Measurements from ENCODE around the gene SLC8A2.
"Not testable (repeated sequence)": the region's sequence is repeated elsewhere in the genome, so short reads cannot be mapped to it uniquely, and the experiment has no call there.

SLC8A2 gene

GRCh38 chr19:47386582-47386981, 85.1 kb downstream of the SLC8A2 start:
- H3F3A ChIP-seq (ENCODE audit: insufficient read depth, low read length); DNase-seq; H3K9ac ChIP-seq (ENCODE audit: low read length); H4K20me1 ChIP-seq (ENCODE audit: insufficient read depth, low read length); H2AFZ ChIP-seq (ENCODE audit: low read length); H3K4me3 ChIP-seq (ENCODE audit: low read length); H3K79me2 ChIP-seq (ENCODE audit: low read length); H3K4me2 ChIP-seq (ENCODE audit: low read depth, low read length); H3K4me1 ChIP-seq (ENCODE audit: low read length); H3K27me3 ChIP-seq (replicated peaks; ENCODE audit: insufficient read depth, low read length); H3K9me2 ChIP-seq (replicated peaks; ENCODE audit: insufficient read depth, low read length); H3K9me3 ChIP-seq (replicated peaks; ENCODE audit: insufficient read depth, low read length); H3K27ac ChIP-seq (ENCODE audit: low read length); H3K36me3 ChIP-seq (replicated peaks; ENCODE audit: insufficient read depth, low read length): not testable (repeated sequence)

- H4K20me1 ChIP-seq (ENCODE audit: insufficient read depth, low read length); H3K4me3 ChIP-seq (ENCODE audit: low read length); DNase-seq; H3K79me2 ChIP-seq (ENCODE audit: low read length); H3K4me1 ChIP-seq (ENCODE audit: low read length); H3K36me3 ChIP-seq (replicated peaks; ENCODE audit: insufficient read depth, low read length); H3K9me2 ChIP-seq (replicated peaks; ENCODE audit: insufficient read depth, low read length); H2AFZ ChIP-seq (ENCODE audit: low read length); H3K9ac ChIP-seq (ENCODE audit: low read length); H3K4me2 ChIP-seq (ENCODE audit: low read depth, low read length); H3K9me3 ChIP-seq (replicated peaks; ENCODE audit: insufficient read depth, low read length); H3F3A ChIP-seq (ENCODE audit: insufficient read depth, low read length); H3K27me3 ChIP-seq (replicated peaks; ENCODE audit: insufficient read depth, low read length); H3K27ac ChIP-seq (ENCODE audit: low read length): not testable (repeated sequence)
Observed at GRCh38 chr19:47384533-47384932, 87.2 kb downstream of the SLC8A2 start.

- H3K9ac ChIP-seq (ENCODE audit: low read length); H3K36me3 ChIP-seq (replicated peaks; ENCODE audit: insufficient read depth, low read length); H3K4me1 ChIP-seq (ENCODE audit: low read length); H4K20me1 ChIP-seq (ENCODE audit: insufficient read depth, low read length); H3F3A ChIP-seq (ENCODE audit: insufficient read depth, low read length); H3K4me3 ChIP-seq (ENCODE audit: low read length); H3K4me2 ChIP-seq (ENCODE audit: low read depth, low read length); H3K27me3 ChIP-seq (replicated peaks; ENCODE audit: insufficient read depth, low read length); H2AFZ ChIP-seq (ENCODE audit: low read length); H3K9me2 ChIP-seq (replicated peaks; ENCODE audit: insufficient read depth, low read length); H3K79me2 ChIP-seq (ENCODE audit: low read length); H3K27ac ChIP-seq (ENCODE audit: low read length); H3K9me3 ChIP-seq (replicated peaks; ENCODE audit: insufficient read depth, low read length); DNase-seq: not testable (repeated sequence)
Observed at GRCh38 chr19:47383890-47384289, 87.8 kb downstream of the SLC8A2 start.

GRCh38 chr19:47381653-47382279, 89.9 kb downstream of the SLC8A2 start:
- Histone ChIP-seq H3K27ac (ENCODE audit: low read length) (no peak overlapping the region), H3K9me2 (replicated peaks; ENCODE audit: insufficient read depth, low read length) (no peaks in the 10 kb centered on the region), H3K27me3 (replicated peaks; ENCODE audit: insufficient read depth, low read length) (no peaks in the 10 kb centered on the region), H3F3A (ENCODE audit: insufficient read depth, low read length) (no peaks in the 10 kb centered on the region), H2AFZ (ENCODE audit: low read length) (no peak overlapping the region), H3K9ac (ENCODE audit: low read length) (no peak overlapping the region), H3K79me2 (ENCODE audit: low read length) (no peaks in the 10 kb centered on the region), H3K9me3 (replicated peaks; ENCODE audit: insufficient read depth, low read length) (no peaks in the 10 kb centered on the region), H3K4me1 (ENCODE audit: low read length) (no peaks in the 10 kb centered on the region), H3K4me2 (ENCODE audit: low read depth, low read length) (no peak overlapping the region), H4K20me1 (ENCODE audit: insufficient read depth, low read length) (no peaks in the 10 kb centered on the region), H3K36me3 (replicated peaks; ENCODE audit: insufficient read depth, low read length) (no peaks in the 10 kb centered on the region), H3K4me3 (ENCODE audit: low read length) (no peak overlapping the region)
- DNase-seq, result no peak
- no peak for TF ChIP-seq EZH2 (optimal IDR thresholded peaks at IDR 0.05; ENCODE audit: low read depth, low read length)
- TF ChIP-seq EZH2phosphoT487 (IDR thresholded peaks at IDR 0.05; ENCODE audit: low read length), result no peak
- no peak for TF ChIP-seq CTCF (IDR thresholded peaks at IDR 0.05; ENCODE audit: low read length)

GRCh38 chr19:47381121-47381520, 90.6 kb downstream of the SLC8A2 start:
- no peaks in the 10 kb centered on the region for H3K36me3 ChIP-seq (replicated peaks; ENCODE audit: insufficient read depth, low read length)
- no peaks in the 10 kb centered on the region for H3F3A ChIP-seq (ENCODE audit: insufficient read depth, low read length)
- no peak overlapping the region for H3K9ac ChIP-seq (ENCODE audit: low read length)
- H2AFZ ChIP-seq (ENCODE audit: low read length), result no peak overlapping the region
- no peak overlapping the region for H3K4me2 ChIP-seq (ENCODE audit: low read depth, low read length)
- no peaks in the 10 kb centered on the region for H3K9me2 ChIP-seq (replicated peaks; ENCODE audit: insufficient read depth, low read length)
- H3K27me3 ChIP-seq (replicated peaks; ENCODE audit: insufficient read depth, low read length), result no peaks in the 10 kb centered on the region
- no peaks in the 10 kb centered on the region for H3K79me2 ChIP-seq (ENCODE audit: low read length)
- no peak overlapping the region for H3K4me3 ChIP-seq (ENCODE audit: low read length)
- H3K4me1 ChIP-seq (ENCODE audit: low read length), result no peaks in the 10 kb centered on the region
- DNase-seq, result no peak
- H3K27ac ChIP-seq (ENCODE audit: low read length), result no peak overlapping the region
- no peak for TF ChIP-seq CTCF (IDR thresholded peaks at IDR 0.05; ENCODE audit: low read length)
- TF ChIP-seq EZH2phosphoT487 (IDR thresholded peaks at IDR 0.05; ENCODE audit: low read length), result no peak
- TF ChIP-seq EZH2 (optimal IDR thresholded peaks at IDR 0.05; ENCODE audit: low read depth, low read length), result no peak
- no peaks in the 10 kb centered on the region for H4K20me1 ChIP-seq (ENCODE audit: insufficient read depth, low read length)
- H3K9me3 ChIP-seq (replicated peaks; ENCODE audit: insufficient read depth, low read length), result no peaks in the 10 kb centered on the region
